Right lobe of liver (tissue), 6 donors: ENCODE measurements around the gene SAT2. TPM values are rescaled to one million over a fixed set of nuclear protein-coding genes. Genes with fewer than 3 reads are reported as not detected.

Experiments
- ATAC-seq, 4 donors: fragments of 200-7000 bp; cut with Tn5 transposase; one replicate each; pipeline ENCODE4 v1.9.1; 2020; ENCODE audit warnings: mild to moderate bottlenecking in 4 of 4, moderate library complexity in 4 of 4
- DNase-seq, 3 donors: peaks; one replicate each; pipeline ENCODE4 v3.0.0-alpha.2; 2020
- H3K27ac ChIP-seq, 3 donors: fragments of 200-600 bp; one replicate each; pipeline ENCODE4 v1.8.0; 2022
- H3K27me3 ChIP-seq, 2 donors: fragments of 200-600 bp; one replicate each; pipeline ENCODE4 v1.8.0; 2022
- H3K36me3 ChIP-seq, 4 donors: fragments of 200-600 bp; sonication (generic) in 1 of 4; one replicate each; pipeline versions ENCODE4 v1.5.1 to v1.8.0; 2017 to 2022; ENCODE audit warnings: control low read depth in 1 of 4
- H3K4me1 ChIP-seq, 4 donors: fragments of 200-600 bp; sonication (generic) in 1 of 4; one replicate each; pipeline versions ENCODE4 v1.5.1 to v1.8.0; 2017 to 2022; ENCODE audit warnings: control low read depth in 1 of 4
- H3K4me3 ChIP-seq, 3 donors: fragments of 200-600 bp; one replicate each; pipeline ENCODE4 v1.8.0; 2022
- H3K9me3 ChIP-seq, 4 donors: fragments of 200-600 bp; sonication (generic) in 1 of 4; one replicate each; pipeline versions ENCODE4 v1.5.1 to v1.8.0; 2017 to 2022; ENCODE audit warnings: control low read depth in 1 of 4
- POLR2A ChIP-seq: fragments of 450-650 bp; IDR thresholded peaks from one replicate; pipeline ENCODE4 v1.6.1; 2017; ENCODE audit warnings: antibody characterized with exemption, mild to moderate bottlenecking
- WGBS: methylation state at CpG from one replicate; pipeline ENCODE4 v1.1.6; 2018; ENCODE audit warnings: low coverage, low lambda C conversion rate; ENCODE audit not compliant: insufficient coverage; ENCODE audit errors: missing lambda C conversion rate; 5-methylcytosine and 5-hydroxymethylcytosine counted together
- intact Hi-C, 2 donors: fragments of 100-400 bp; cut with DNase I; formaldehyde crosslinking; loops; one replicate each; pipeline versions ENCODE4 v1.11.2 to v1.14.1; 2022
- total RNA-seq, 6 experiments: library from RNA; depleted of rRNA in 2 of 6; stranded (reverse); fragments of >200 nt in 2 of 6; fragmentation: NEBNext Ultra II Directional in 3 of 6; extraction: Animal tissue kit (Norgen Biotek cat#: 25700) in 3 of 6; gene quantifications; one replicate each; pipeline versions ENCODE4 v1.1.0 to v1.2.4, GENCODE V29; 2016 to 2023
- TF ChIP-seq, protein P1 (sequence below), 4 donors: fragments of 200-600 bp in 3 of 4; fragments of 450-650 bp in 1 of 4; IDR thresholded peaks; one replicate each; pipeline versions ENCODE4 v1.5.1 to v1.8.0; 2016 to 2022; ENCODE audit warnings: antibody characterized with exemption in 4 of 4, mild to moderate bottlenecking in 2 of 4
- donor health status: DM: no; HTN: yes; CAD: no.
- donor health status: DM: no; HTN: no; CAD: no.
- donor health status: DM: no; HTN: no; CAD: no.
- donor health status: DM: no; HTN: yes; CAD: no.
- donor health status: DM: no; HTN: yes; CAD: no.

The SAT2 gene
- total RNA-seq, 6 experiments from 2014 or later: 99.3 to 187 (median 120) TPM

DNA sequence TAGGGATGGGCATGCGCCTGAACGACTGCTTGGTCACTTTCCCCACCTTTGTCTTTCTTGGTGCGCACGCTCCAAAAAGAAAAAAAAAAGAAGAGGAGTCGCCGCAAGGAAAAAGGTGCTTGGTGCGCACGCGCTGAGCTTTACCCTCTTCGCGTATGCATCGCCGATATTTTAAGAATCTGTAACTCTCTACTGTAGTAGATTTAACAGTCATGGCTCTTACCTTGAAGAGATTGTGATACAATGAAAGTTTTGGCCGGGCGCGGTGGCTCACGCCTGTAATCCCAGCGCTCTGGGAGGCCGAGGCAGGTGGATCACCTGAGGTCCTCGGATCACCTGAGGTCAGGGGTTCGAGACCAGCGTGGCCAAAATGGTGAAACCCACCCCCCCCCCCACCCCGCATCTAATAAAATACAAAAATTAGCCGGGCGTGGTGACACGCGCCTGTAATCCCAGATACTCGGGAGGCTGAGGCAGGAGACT lies 12.3 kb downstream of the SAT2 start:
- Histone ChIP-seq H3K4me3 (peak overlapping the region; percentile 39 to 55 (median 40)), H3K4me1 (peaks cover 0 to 31% (median 9%) of the 10 kb centered on the region in 4 donors), H3K27me3 (no peaks in the 10 kb centered on the region), H3K9me3 (no peaks in the 10 kb centered on the region), H3K36me3 (no peaks in the 10 kb centered on the region), H3K27ac (peak overlapping the region; percentile 54 to 88 (median 69))
- ATAC-seq (no peak), DNase-seq (no peak)
- WGBS: 11% methylated on average over 20 of the region's 28 CpGs
- intact Hi-C loops: no loop called here
- TF ChIP-seq POLR2A: no peak
- TF ChIP-seq, protein P1, sequence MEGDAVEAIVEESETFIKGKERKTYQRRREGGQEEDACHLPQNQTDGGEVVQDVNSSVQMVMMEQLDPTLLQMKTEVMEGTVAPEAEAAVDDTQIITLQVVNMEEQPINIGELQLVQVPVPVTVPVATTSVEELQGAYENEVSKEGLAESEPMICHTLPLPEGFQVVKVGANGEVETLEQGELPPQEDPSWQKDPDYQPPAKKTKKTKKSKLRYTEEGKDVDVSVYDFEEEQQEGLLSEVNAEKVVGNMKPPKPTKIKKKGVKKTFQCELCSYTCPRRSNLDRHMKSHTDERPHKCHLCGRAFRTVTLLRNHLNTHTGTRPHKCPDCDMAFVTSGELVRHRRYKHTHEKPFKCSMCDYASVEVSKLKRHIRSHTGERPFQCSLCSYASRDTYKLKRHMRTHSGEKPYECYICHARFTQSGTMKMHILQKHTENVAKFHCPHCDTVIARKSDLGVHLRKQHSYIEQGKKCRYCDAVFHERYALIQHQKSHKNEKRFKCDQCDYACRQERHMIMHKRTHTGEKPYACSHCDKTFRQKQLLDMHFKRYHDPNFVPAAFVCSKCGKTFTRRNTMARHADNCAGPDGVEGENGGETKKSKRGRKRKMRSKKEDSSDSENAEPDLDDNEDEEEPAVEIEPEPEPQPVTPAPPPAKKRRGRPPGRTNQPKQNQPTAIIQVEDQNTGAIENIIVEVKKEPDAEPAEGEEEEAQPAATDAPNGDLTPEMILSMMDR (IDR thresholded peaks at IDR 0.05): no peak

GRCh38 chr17:7614425-7615264 lies 13.0 kb downstream of the SAT2 start, which contains the start of gene FXR2:
Gene FXR2, minus strand, starts transcription at chr17:7614897. Its CDS starts 365 bp downstream, at chr17:7614532.
- Histone ChIP-seq H3K9me3 (no peaks in the 10 kb centered on the region), H3K27me3 (no peaks in the 10 kb centered on the region), H3K27ac (peak within 1 kb of the TSS; percentile 55 to 88 (median 82)), H3K4me1 (peaks cover 0 to 36% (median 9%) of the 10 kb centered on the region in 4 donors), H3K36me3 (no peaks in the 10 kb centered on the region), H3K4me3 (peak within 1 kb of the TSS; percentile 61 to 83 (median 76))
- under 1% methylated on average over 39 of the region's 93 CpGs for WGBS
- ATAC-seq (peak; percentile 96 to 99 (median 97)), DNase-seq (peak; percentile 100)
- TF ChIP-seq POLR2A: peak; percentile 87
- TF ChIP-seq, protein P1 (IDR thresholded peaks at IDR 0.05): peak; percentile 52 to 64 (median 58)
- intact Hi-C loops: no loop called here

DNA sequence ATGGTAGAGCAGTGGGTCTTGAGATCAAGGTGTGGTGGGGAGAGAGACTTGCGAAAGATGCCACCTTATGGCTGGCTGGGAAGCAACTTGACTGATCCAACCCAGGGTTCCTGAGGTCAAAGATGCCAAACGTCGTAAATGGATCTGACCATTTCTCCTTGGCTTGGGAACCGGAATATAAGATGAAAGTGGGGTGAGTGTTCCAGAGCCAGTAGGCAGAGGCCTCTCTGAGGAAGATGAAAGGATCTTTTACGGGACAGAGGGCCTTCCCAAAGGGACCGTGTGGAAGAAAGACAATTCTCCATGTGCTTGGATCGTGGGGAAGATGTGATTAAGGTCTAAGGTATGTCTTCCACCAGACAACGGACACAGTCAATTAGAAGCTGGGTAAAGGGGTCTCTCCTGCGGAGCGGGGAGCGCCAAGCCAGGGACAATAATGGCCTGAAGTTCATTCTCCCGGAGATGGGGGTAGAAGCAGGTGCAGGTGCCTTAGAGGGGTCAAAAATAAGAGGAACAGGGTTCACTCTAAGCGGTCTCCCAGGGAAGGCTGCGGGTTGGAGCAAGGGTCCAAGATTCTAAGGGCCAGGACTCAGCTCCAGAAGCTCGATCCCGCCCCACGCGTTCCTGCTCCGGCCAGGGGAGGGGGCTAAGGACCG lies 13.7 kb downstream of the SAT2 start:
- intact Hi-C loops: no loop called here
- Histone ChIP-seq H3K4me1 (peaks cover 0 to 36% (median 9%) of the 10 kb centered on the region in 4 donors), H3K4me3 (peak overlapping the region; percentile 61 to 83 (median 76)), H3K27me3 (no peaks in the 10 kb centered on the region), H3K27ac (peak overlapping the region; percentile 55 to 85 (median 82)), H3K36me3 (no peaks in the 10 kb centered on the region), H3K9me3 (no peaks in the 10 kb centered on the region)
- ATAC-seq (no peak), DNase-seq (no peak)
- 3% methylated on average over 13 of the region's 20 CpGs for WGBS
- TF ChIP-seq, protein P1 (IDR thresholded peaks at IDR 0.05): no peak
- no peak for TF ChIP-seq POLR2A

DNA sequence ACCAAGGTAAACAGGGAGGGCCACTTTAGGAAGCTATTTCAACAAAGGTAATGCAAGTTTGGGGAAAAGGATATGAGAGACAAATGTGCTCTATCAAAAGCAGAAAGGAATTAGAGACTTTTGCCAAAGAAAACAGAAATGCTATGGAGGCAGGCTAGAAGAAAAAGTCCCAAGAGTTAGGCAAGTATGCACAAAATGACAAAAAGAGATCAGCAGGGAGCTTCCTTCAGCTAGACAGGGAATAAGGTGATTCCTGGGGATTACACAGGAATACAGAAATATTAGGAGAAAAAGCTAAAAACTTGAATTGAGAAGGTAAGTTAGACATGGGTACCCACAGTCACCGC lies 15.4 kb downstream of the SAT2 start:
- H3K27me3 ChIP-seq: no peaks in the 10 kb centered on the region
- ATAC-seq (no peak), DNase-seq (no peak)
- H3K4me3 ChIP-seq: peak overlapping the region in 1 of 3 donors; percentile 1
- 86% methylated on average over 1 of the region's 1 CpG for whole genome bisulfite sequencing
- peak overlapping the region in 1 of 3 donors; percentile 26 for H3K27ac ChIP-seq
- H3K36me3 ChIP-seq: no peaks in the 10 kb centered on the region
- intact Hi-C loops: no loop called here
- H3K4me1 ChIP-seq: peaks cover 0 to 36% (median 9%) of the 10 kb centered on the region in 4 donors
- no peaks in the 10 kb centered on the region for H3K9me3 ChIP-seq
- TF ChIP-seq, protein P1 (IDR thresholded peaks at IDR 0.05): no peak
- TF ChIP-seq POLR2A: no peak
